GM12878 (cell line): ENCODE results near the gene AOAH. TPM values are rescaled to one million over a fixed set of nuclear protein-coding genes. Genes with fewer than 3 reads are reported as not detected.

Experiments used
- ATAC-seq: fragments of 200-7000 bp; cut with Tn5 transposase; 3 replicates; pipeline ENCODE4 v1.9.1; 2020; ENCODE audit warnings: mild to moderate bottlenecking, moderate library complexity
- BruUV-seq: library from RNA; stranded (reverse); fragments of 400-500 nt; replicated peaks from 2 replicates; lab custom pipeline; 2021; lab: Mats Ljungman, UMichigan
- CTCF ChIA-PET: fragments of 300-600 bp; sonication (Branson Sonifier 250); formaldehyde crosslinking; extraction: SDS; loops from one replicate; lab custom pipeline; 2021; ENCODE audit warnings: inconsistent platforms; lab: Yijun Ruan, JAX
- POLR2A ChIA-PET: fragments of 350-600 bp; formaldehyde crosslinking; extraction: SDS; loops from one replicate; lab custom pipeline; 2021; ENCODE audit warnings: inconsistent platforms; lab: Charles Lee
- RAD21 ChIA-PET: fragments of 300-600 bp; sonication (Branson Sonifier 250); formaldehyde crosslinking; loops from one replicate; lab custom pipeline; 2023; ENCODE audit warnings: antibody characterized with exemption; ENCODE audit not compliant: unreplicated experiment; lab: Charles Lee
- SMC1A ChIA-PET: fragments of 300-600 bp; sonication (Branson Sonifier 250); formaldehyde crosslinking; loops from one replicate; lab custom pipeline; 2023; ENCODE audit not compliant: unreplicated experiment, uncharacterized antibody; lab: Charles Lee
- DNase-seq: peaks from one replicate; pipeline ENCODE4 v3.0.0-alpha.2; 2011; ENCODE audit warnings: low read depth, low spot score
- FAIRE-seq: peaks from 3 replicates; lab custom pipeline; 2011; peaks lifted over from hg19 to GRCh38; lab: Jason Lieb, UNC
- H2AFZ ChIP-seq: 2 replicates; pipeline ENCODE4 v1.6.0; 2011; ENCODE audit warnings: low read depth, low read length, control low read depth; ENCODE audit not compliant: control insufficient read depth
- H3K27ac ChIP-seq: 2 replicates; pipeline ENCODE4 v1.5.1; 2011; ENCODE audit warnings: control low read depth; ENCODE audit not compliant: control insufficient read depth, insufficient read depth
- H3K27me3 ChIP-seq, 2 experiments: replicated peaks in 1 of 2; 2 replicates each; pipeline versions ENCODE4 v1.6.0 to v1.6.1; 2011; ENCODE audit warnings: low read length in 1 of 2; ENCODE audit not compliant: control insufficient read depth in 2 of 2, insufficient read depth in 2 of 2
- H3K36me3 ChIP-seq, 2 experiments: 2 replicates each; pipeline ENCODE4 v1.5.1; 2011; ENCODE audit warnings: low read length in 1 of 2; ENCODE audit not compliant: control insufficient read depth in 2 of 2, insufficient read depth in 2 of 2
- H3K4me1 ChIP-seq: 2 replicates; pipeline ENCODE4 v1.6.1; 2011; ENCODE audit warnings: mild to moderate bottlenecking, low read length, moderate library complexity, mixed read lengths; ENCODE audit not compliant: control insufficient read depth, insufficient read depth
- H3K4me2 ChIP-seq: 2 replicates; pipeline ENCODE4 v1.6.0; 2011; ENCODE audit warnings: control low read depth; ENCODE audit not compliant: control insufficient read depth, insufficient read depth
- H3K4me3 ChIP-seq: fragments of 200-600 bp; sonication (generic); 2 replicates; pipeline ENCODE4 v1.5.1; 2016
- H3K79me2 ChIP-seq: 2 replicates; pipeline ENCODE4 v1.6.0; 2011; ENCODE audit warnings: low read length; ENCODE audit not compliant: control insufficient read depth, insufficient read depth
- H3K9ac ChIP-seq: 2 replicates; pipeline ENCODE4 v1.8.0; 2011; ENCODE audit warnings: low read length, control low read depth, mixed read lengths; ENCODE audit not compliant: control insufficient read depth, insufficient read depth
- H3K9me3 ChIP-seq: replicated peaks from 3 replicates; pipeline ENCODE4 v1.5.1; 2011; ENCODE audit warnings: mild to moderate bottlenecking, low read length; ENCODE audit not compliant: control insufficient read depth, insufficient read depth
- H4K20me1 ChIP-seq: 2 replicates; pipeline ENCODE4 v1.6.0; 2011; ENCODE audit not compliant: control insufficient read depth, insufficient read depth
- EED ChIP-seq: sonication (generic); IDR thresholded peaks from 2 replicates; pipeline ENCODE4 v1.6.1; 2016; ENCODE audit warnings: antibody characterized with exemption, low read depth
- IKZF1 ChIP-seq: fragments of 450-650 bp; conservative IDR thresholded peaks from 2 replicates; pipeline ENCODE4 v1.6.1; 2017; ENCODE audit warnings: antibody characterized with exemption, mild to moderate bottlenecking
- WGBS: methylation state at CpG from one replicate; pipeline ENCODE4 v1.1.6; 2016; ENCODE audit warnings: low lambda C conversion rate; ENCODE audit not compliant: insufficient replicate concordance, insufficient coverage; ENCODE audit errors: missing lambda C conversion rate; 5-methylcytosine and 5-hydroxymethylcytosine counted together
- in situ Hi-C: fragments of 300-500 bp; cut with MboI; formaldehyde crosslinking; loops from 9 replicates; pipeline ENCODE4 v1.14.3; 2018; ENCODE audit warnings: mixed read lengths
- intact Hi-C: fragments of 100-400 bp; cut with micrococcal nuclease; formaldehyde crosslinking; loops from one replicate; pipeline ENCODE4 v1.14.2; 2022; ENCODE audit not compliant: unreplicated experiment
- polyA plus RNA-seq, 11 experiments: library from polyadenylated mRNA; depleted of rRNA in 4 of 11; unstranded in 6 of 11; stranded (reverse) in 5 of 11; fragments of >200 nt; fragmentation: Nextera tagmentation in 4 of 11; fragmentation: Illumina TruSeq in 1 of 11; extraction: Ambion mirVana in 4 of 11; extraction: Trizol in 1 of 11; gene quantifications; 1 replicate in 1 of 11; 2 replicates in 10 of 11; pipeline versions ENCODE4 v1.2.1 to v1.2.3, GENCODE V29; 2011 to 2016; ENCODE audit warnings: inconsistent platforms in 2 of 11, missing spikeins in 2 of 11, low read depth in 1 of 11
- total RNA-seq, 4 experiments: library from RNA; depleted of rRNA in 3 of 4; stranded (reverse); fragments of >200 nt in 3 of 4; fragmentation: Illumina TruSeq in 1 of 4; extraction: Trizol in 1 of 4; gene quantifications; 2 replicates each; pipeline versions ENCODE4 v1.2.1 to v1.2.3, GENCODE V29; 2013 to 2021
- TF ChIP-seq, protein P1 (sequence below): fragments of 450-650 bp; IDR thresholded peaks from 2 replicates; pipeline ENCODE4 v1.6.1; 2017; ENCODE audit warnings: borderline replicate concordance
- TF ChIP-seq, protein P2 (sequence below): fragments of 450-650 bp; IDR thresholded peaks from 2 replicates; pipeline ENCODE4 v1.6.1; 2017; ENCODE audit warnings: mild to moderate bottlenecking, moderate library complexity

The AOAH gene
- total and polyA plus RNA-seq, 10 of the 15 experiments (the other 5 are each of a cell fraction or from before 2014, with no cell fraction given): 0.32 to 2.8 (median 1.4) TPM

- Histone ChIP-seq H3K4me1 (no peaks in the 10 kb centered on the region), H3K4me3 (no peak overlapping the region), H3K9me3 (no peaks in the 10 kb centered on the region), H3K36me3 (no peaks in the 10 kb centered on the region), H3K79me2 (no peaks in the 10 kb centered on the region), H4K20me1 (no peaks in the 10 kb centered on the region), H3K4me2 (no peak overlapping the region), H2AFZ (no peak overlapping the region), H3K27ac (no peak overlapping the region), H3K27me3 (no peaks in the 10 kb centered on the region; a peak in 1 of 4 replicates), H3K9ac (no peak overlapping the region)
- CTCF ChIA-PET: interaction anchor here (1.4 kb wide), 1 partner anchor 71 kb away, joined by 5 read pairs; no protein-coding TSS in a partner anchor
- intact Hi-C loops (no loop called here), in situ Hi-C loops (no loop called here)
- no peak for FAIRE-seq
- TF ChIP-seq, protein P1, sequence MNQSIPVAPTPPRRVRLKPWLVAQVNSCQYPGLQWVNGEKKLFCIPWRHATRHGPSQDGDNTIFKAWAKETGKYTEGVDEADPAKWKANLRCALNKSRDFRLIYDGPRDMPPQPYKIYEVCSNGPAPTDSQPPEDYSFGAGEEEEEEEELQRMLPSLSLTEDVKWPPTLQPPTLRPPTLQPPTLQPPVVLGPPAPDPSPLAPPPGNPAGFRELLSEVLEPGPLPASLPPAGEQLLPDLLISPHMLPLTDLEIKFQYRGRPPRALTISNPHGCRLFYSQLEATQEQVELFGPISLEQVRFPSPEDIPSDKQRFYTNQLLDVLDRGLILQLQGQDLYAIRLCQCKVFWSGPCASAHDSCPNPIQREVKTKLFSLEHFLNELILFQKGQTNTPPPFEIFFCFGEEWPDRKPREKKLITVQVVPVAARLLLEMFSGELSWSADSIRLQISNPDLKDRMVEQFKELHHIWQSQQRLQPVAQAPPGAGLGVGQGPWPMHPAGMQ: no peak
- TF ChIP-seq IKZF1: no peak
- TF ChIP-seq, protein P2, sequence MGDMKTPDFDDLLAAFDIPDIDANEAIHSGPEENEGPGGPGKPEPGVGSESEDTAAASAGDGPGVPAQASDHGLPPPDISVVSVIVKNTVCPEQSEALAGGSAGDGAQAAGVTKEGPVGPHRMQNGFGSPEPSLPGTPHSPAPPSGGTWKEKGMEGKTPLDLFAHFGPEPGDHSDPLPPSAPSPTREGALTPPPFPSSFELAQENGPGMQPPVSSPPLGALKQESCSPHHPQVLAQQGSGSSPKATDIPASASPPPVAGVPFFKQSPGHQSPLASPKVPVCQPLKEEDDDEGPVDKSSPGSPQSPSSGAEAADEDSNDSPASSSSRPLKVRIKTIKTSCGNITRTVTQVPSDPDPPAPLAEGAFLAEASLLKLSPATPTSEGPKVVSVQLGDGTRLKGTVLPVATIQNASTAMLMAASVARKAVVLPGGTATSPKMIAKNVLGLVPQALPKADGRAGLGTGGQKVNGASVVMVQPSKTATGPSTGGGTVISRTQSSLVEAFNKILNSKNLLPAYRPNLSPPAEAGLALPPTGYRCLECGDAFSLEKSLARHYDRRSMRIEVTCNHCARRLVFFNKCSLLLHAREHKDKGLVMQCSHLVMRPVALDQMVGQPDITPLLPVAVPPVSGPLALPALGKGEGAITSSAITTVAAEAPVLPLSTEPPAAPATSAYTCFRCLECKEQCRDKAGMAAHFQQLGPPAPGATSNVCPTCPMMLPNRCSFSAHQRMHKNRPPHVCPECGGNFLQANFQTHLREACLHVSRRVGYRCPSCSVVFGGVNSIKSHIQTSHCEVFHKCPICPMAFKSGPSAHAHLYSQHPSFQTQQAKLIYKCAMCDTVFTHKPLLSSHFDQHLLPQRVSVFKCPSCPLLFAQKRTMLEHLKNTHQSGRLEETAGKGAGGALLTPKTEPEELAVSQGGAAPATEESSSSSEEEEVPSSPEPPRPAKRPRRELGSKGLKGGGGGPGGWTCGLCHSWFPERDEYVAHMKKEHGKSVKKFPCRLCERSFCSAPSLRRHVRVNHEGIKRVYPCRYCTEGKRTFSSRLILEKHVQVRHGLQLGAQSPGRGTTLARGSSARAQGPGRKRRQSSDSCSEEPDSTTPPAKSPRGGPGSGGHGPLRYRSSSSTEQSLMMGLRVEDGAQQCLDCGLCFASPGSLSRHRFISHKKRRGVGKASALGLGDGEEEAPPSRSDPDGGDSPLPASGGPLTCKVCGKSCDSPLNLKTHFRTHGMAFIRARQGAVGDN: no peak
- TF ChIP-seq EED: no peak
- RAD21 ChIA-PET: no interaction called here
- POLR2A ChIA-PET: no interaction called here
- SMC1A ChIA-PET: no interaction called here
- DNase-seq: no peak
- ATAC-seq: no peak
- BruUV-seq: no TSS peak
- 76% methylated on average over 10 of the region's 10 CpGs for WGBS
Measured at GRCh38 chr7:36599645-36600313, 124.5 kb downstream of the AOAH start.
